Activated CD8-positive, alpha-beta memory T cell treated with anti-CD3 and anti-CD28 coated beads for 1 hour (primary cell): ENCODE results near the gene SELENON.

Experiments used
- DNase-seq, 2 donors: peaks; one replicate each; pipeline ENCODE4 v3.0.0-alpha.2; 2020; ENCODE audit warnings: low read depth in 1 of 2; ENCODE audit errors: extremely low read depth in 1 of 2

SELENON gene

GRCh38 chr1:25792115-25792514 is 7.9 kb upstream of the SELENON start:
- no peak for DNase-seq

DNA sequence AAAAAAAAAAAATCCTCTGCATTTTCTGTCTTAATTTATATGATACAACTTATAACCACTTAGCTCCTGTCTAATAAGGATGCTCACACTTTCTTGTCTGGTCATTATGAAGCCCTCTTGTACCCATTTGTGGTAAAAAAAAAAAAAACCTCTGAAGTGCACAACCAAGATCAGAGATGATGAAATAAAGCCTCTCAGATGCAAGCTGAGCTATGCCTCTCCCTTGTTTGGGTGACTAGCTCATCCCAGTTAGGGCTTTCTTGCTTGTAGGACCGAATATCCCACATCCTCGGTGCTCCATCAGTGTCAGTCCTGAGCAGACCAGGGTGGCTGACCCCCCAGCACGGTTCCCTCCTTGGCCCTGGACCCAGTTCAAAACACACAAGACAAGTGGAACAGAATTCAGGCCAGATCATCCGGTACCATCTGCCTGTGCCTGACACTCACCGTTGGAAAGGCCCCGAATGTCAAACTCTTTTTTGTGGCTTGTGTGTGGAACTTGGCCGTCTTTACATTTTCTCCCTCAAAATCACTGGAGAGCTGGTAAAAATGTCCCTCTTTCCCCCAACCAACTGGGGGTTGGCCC is 6.3 kb upstream of the SELENON start:
- no peak for DNase-seq

DNA sequence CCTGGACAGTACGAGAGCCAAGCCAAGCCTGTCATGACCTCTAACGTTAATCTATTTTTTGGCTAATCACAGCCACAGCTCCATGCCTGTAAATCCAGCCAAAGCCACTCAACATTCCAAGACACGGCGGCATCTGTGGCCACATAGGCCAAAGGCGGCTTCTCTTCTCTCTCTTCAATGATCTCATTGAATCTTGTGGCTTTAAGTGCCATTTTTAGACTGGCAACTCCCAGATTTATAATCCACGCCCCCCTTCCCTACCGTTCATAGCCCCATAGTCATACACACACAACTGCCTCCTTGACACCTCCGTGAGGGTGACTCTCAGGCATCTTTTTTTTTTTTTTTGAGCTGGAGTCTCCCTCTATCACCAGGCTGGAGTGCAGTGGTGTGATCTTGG is 5.7 kb upstream of the SELENON start:
- no peak for DNase-seq

DNA sequence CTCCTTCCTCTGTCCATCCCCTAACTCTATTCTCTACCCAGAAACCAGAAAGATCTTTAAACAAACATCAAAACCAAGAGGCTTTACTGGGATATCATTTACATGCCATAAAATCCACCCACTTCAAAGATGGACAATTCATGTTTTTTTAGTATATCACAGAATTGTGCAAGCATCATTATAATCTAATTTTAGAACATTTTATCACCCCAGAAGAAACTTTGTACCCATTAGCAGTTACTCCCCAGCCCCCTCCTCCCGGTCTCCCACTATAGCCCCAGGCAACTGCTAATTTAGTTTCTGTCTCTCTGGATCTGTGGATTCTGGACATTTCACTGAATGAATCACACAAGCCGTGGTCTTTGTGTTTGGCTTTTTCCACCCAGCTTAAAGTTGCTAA is 4.8 kb upstream of the SELENON start:
- no peak for DNase-seq

DNA sequence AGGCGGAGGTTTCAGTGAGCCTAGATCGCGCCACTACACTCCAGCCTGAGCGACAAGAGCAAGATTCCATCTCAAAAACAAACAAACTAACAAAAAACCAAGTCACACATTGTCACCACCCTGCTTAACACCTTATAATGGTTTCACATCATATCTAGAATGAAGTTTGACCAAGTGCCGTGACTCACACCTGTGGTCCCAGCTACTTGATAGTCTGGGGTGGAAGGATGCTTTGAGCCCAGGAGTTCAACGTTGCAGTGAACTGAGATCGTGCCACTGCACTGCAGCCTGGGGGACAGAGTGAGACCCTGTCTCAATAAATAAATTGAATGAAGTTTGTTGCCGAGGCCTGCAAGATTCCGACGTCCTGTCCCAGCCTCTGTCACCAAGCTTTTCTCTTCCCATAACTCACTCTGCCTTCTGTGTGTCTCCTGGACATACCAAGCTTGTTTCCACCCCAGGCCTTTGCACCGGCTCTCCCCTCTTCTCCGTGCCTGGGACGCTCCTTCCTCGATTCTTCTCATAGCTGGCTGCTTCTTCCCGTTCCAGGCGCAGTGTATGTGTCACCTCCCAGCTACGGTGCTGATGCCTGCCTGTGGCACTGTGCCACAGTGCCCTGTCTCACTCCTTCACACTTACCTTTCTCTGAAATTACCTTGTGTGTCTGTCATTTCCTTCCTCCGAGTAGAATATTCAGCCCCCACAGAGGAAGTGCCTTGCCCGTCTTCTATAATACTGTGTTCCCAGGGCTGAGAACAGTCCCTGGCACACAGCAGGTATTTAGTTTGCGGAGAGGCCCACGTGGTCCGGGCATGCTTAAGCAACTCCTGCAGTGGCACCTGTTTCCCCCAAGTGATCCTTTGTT is 3.8 kb upstream of the SELENON start:
- DNase-seq, result peak in 1 of 2 donors; percentile 19

- peak; percentile 60 to 74 for DNase-seq
Observed at GRCh38 chr1:25796811-25797458, 3.1 kb upstream of the SELENON start.

- no peak for DNase-seq
Observed at GRCh38 chr1:25797939-25798338, 2.1 kb upstream of the SELENON start.

GRCh38 chr1:25798666-25799351 is 1.2 kb upstream of the SELENON start:
- DNase-seq, result no peak

DNA sequence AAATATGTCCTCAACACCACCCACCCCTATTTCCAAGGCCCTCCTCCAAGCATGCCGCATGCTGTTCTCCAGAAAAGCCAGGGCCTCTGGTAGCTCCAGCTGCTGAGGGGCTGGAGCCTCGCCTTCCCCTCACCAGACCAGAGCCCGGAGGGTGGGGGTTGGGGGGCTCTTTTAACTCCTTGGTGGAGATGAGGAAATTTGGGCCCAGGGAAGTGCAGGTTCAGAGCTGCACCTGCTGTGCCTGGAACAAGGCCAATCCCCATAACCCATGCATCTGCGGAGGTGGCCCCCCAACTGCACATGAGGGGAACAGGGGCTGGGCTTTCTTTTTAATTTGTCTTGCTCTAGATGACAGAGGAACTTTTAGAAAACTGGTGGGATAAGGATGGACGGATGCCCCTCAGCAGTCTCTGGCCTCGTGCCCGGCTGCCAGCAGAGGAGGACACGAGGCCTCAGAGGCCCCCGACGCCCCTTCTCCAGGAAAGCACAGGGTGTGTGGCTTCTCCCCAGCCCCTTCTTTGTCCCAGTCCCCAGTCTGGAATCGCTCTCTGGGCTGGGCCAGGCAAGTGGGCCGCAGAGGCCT is 550 bp upstream of the SELENON start:
- no peak for DNase-seq

GRCh38 chr1:25800703-25801377 is 847 bp downstream of the SELENON start:
- DNase-seq, result no peak

DNA sequence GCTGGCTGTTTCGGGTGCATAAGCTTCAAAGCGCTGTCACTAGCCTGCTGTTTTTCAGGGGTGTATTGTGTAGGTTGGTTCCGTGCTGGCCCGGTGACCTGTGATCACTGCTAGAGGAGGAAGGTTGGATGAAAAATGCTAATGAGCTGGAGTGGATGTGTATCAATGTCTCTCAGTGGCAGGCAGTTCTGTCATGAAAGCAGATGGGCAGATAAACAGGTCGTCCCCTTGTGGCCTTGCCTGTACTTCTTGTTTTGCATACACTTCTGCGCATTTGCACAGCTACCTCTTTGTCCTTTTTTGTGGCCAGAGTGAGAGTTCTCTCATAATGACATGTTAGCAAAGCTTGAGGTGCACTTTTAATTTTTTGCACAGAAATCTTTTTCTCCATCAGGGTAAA is 2.9 kb downstream of the SELENON start:
- no peak for DNase-seq

- no peak for DNase-seq
Observed at GRCh38 chr1:25803368-25803767, 3.4 kb downstream of the SELENON start.

DNA sequence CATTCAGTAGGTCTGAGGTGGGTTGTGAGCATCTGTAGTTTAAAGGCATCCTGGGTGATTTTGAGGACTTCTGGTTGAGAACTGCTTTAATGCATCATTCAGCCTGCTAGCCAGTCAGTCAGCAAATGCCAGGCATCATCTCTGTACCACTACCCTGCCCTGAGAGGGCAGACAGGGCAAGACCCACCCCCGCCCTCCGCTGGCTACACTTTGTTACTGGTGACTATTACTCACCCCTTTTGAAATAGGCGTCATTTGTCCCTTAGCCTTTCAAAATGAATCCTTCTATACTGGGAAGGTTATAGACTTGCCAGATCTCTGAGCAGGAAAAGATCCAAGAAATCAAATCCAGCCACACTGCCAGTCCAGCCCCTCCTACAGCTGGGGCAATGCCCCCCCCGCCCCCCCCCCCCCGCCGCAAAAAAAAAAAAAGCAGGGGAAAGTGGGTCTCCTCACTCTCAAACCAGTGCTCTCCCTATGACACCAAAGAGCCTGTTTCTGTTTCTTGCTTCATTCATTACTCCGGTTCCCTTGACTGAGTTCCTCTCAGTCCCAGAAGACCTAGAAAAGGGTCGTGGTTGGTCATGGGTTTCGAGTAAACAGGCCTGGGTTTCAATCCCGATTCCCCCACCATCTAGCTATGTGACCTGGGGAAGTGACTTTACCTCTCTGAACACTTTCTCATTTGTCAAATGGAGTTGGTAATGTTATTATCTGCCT is 4.4 kb downstream of the SELENON start:
- DNase-seq, result no peak

GRCh38 chr1:25804964-25805862 is 5.2 kb downstream of the SELENON start:
- no peak for DNase-seq

GRCh38 chr1:25805863-25806225 is 5.9 kb downstream of the SELENON start:
- no peak for DNase-seq

GRCh38 chr1:25806418-25806817 is 6.4 kb downstream of the SELENON start:
- DNase-seq, result no peak

GRCh38 chr1:25807480-25808390 is 7.7 kb downstream of the SELENON start:
- no peak for DNase-seq
